Nephron progenitor cell (in vitro differentiated cells): Measurements from ENCODE around the gene PADI3.
A peak's percentile ranks its signal among the peaks of the same experiment; 100 is the strongest.

Experiments
- DNase-seq: peaks from one replicate; pipeline ENCODE4 v3.0.0; 2021
- H3K27ac Mint-ChIP-seq: 2 replicates; pipeline ENCODE4 v1.8.0; 2021; ENCODE audit warnings: mild to moderate bottlenecking, moderate library complexity, mixed read lengths
- H3K27me3 Mint-ChIP-seq: 2 replicates; pipeline ENCODE4 v1.8.0; 2021; ENCODE audit warnings: mild to moderate bottlenecking, low read depth, mixed read lengths; ENCODE audit not compliant: poor library complexity
- H3K36me3 Mint-ChIP-seq: 2 replicates; pipeline ENCODE4 v1.8.0; 2021; ENCODE audit warnings: low read depth, mixed read lengths
- H3K4me1 Mint-ChIP-seq: 2 replicates; pipeline ENCODE4 v1.8.0; 2021; ENCODE audit warnings: mixed read lengths
- H3K4me3 Mint-ChIP-seq: 2 replicates; pipeline ENCODE4 v1.8.0; 2021; ENCODE audit warnings: mild to moderate bottlenecking, moderate library complexity, mixed read lengths
- H3K9me3 Mint-ChIP-seq: 2 replicates; pipeline ENCODE4 v1.8.0; 2021; ENCODE audit warnings: mild to moderate bottlenecking, moderate library complexity, mixed read lengths
- CTCF ChIP-seq: fragments of 200-600 bp; sonication (generic); IDR thresholded peaks from 2 replicates; pipeline ENCODE4 v1.5.0; 2021; ENCODE audit warnings: antibody characterized with exemption

PADI3 gene

GRCh38 chr1:17227358-17227915 lies 21.5 kb upstream of the PADI3 start:
- DNase-seq = no peak
- Mint-ChIP-seq H3K4me1 (peaks cover 10% of the 10 kb centered on the region), H3K36me3 (no peaks in the 10 kb centered on the region), H3K27me3 (peaks cover 34% of the 10 kb centered on the region), H3K9me3 (no peaks in the 10 kb centered on the region), H3K27ac (peak overlapping the region; percentile 90), H3K4me3 (peak overlapping the region; percentile 31)
- no peak for TF ChIP-seq CTCF

- H3K36me3 Mint-ChIP-seq = no peaks in the 10 kb centered on the region
- H3K9me3 Mint-ChIP-seq = no peaks in the 10 kb centered on the region
- no peak for TF ChIP-seq CTCF
- H3K4me1 Mint-ChIP-seq = peaks cover 20% of the 10 kb centered on the region
- H3K4me3 Mint-ChIP-seq = no peak overlapping the region
- H3K27me3 Mint-ChIP-seq = peaks cover 29% of the 10 kb centered on the region
- H3K27ac Mint-ChIP-seq = no peak overlapping the region
- DNase-seq = no peak
These were observed 20.3 kb upstream of the PADI3 start for GRCh38 chr1:17228619-17229018.

- no peak for TF ChIP-seq CTCF
- Mint-ChIP-seq H3K27me3 (peaks cover 26% of the 10 kb centered on the region), H3K9me3 (no peaks in the 10 kb centered on the region), H3K4me3 (no peak overlapping the region), H3K36me3 (no peaks in the 10 kb centered on the region), H3K27ac (peak overlapping the region; percentile 29), H3K4me1 (peaks cover 21% of the 10 kb centered on the region)
- no peak for DNase-seq
These were observed 19.5 kb upstream of the PADI3 start for GRCh38 chr1:17229379-17229778.

- Mint-ChIP-seq H3K36me3 (no peaks in the 10 kb centered on the region), H3K9me3 (no peaks in the 10 kb centered on the region), H3K4me3 (no peak overlapping the region), H3K27me3 (peaks cover 24% of the 10 kb centered on the region), H3K4me1 (peaks cover 25% of the 10 kb centered on the region), H3K27ac (no peak overlapping the region)
- no peak for DNase-seq
- TF ChIP-seq CTCF = no peak
These were observed 18.8 kb upstream of the PADI3 start for GRCh38 chr1:17230106-17230505.

- Mint-ChIP-seq H3K4me1 (peaks cover 25% of the 10 kb centered on the region), H3K9me3 (no peaks in the 10 kb centered on the region), H3K4me3 (no peak overlapping the region), H3K27ac (no peak overlapping the region), H3K36me3 (no peaks in the 10 kb centered on the region), H3K27me3 (peaks cover 28% of the 10 kb centered on the region)
- DNase-seq = no peak
- no peak for TF ChIP-seq CTCF
These were observed 18.1 kb upstream of the PADI3 start for GRCh38 chr1:17230671-17231310.
